ENCODE results near the gene SMTN. TPM values are rescaled to one million over a fixed set of nuclear protein-coding genes. Genes with fewer than 3 reads are reported as not detected.

The SMTN gene
- total RNA-seq, 1 experiment from 2014 or later, result 170 TPM

GRCh38 chr22:31126869-31127175 lies 45.7 kb downstream of the SMTN start:
- DNase-seq (ENCODE audit: low read depth), result no peak

GRCh38 chr22:31127181-31127772 lies 46.2 kb downstream of the SMTN start:
- no peak for DNase-seq (ENCODE audit: low read depth)

GRCh38 chr22:31128156-31128555 lies 47.0 kb downstream of the SMTN start:
- DNase-seq (ENCODE audit: low read depth), result no peak

GRCh38 chr22:31130873-31131272 lies 49.8 kb downstream of the SMTN start:
- DNase-seq (ENCODE audit: low read depth), result no peak

- DNase-seq (ENCODE audit: low read depth), result no peak
Measured at GRCh38 chr22:31133911-31134310, 52.8 kb downstream of the SMTN start.

GRCh38 chr22:31134688-31135087 lies 53.6 kb downstream of the SMTN start:
- DNase-seq (ENCODE audit: low read depth), result no peak

- DNase-seq (ENCODE audit: low read depth), result no peak
Measured at GRCh38 chr22:31135706-31136105, 54.6 kb downstream of the SMTN start.

GRCh38 chr22:31136155-31136554 lies 55.0 kb downstream of the SMTN start:
- DNase-seq (ENCODE audit: low read depth), result no peak

- DNase-seq (ENCODE audit: low read depth), result no peak
Measured at GRCh38 chr22:31136711-31137110, 55.6 kb downstream of the SMTN start.

- no peak for DNase-seq (ENCODE audit: low read depth)
Measured at GRCh38 chr22:31137721-31138120, 56.6 kb downstream of the SMTN start.

GRCh38 chr22:31138126-31138525 lies 57.0 kb downstream of the SMTN start:
- DNase-seq (ENCODE audit: low read depth), result no peak

- DNase-seq (ENCODE audit: low read depth), result no peak
Measured at GRCh38 chr22:31139066-31139465, 57.9 kb downstream of the SMTN start.

GRCh38 chr22:31139866-31140716 lies 59.0 kb downstream of the SMTN start, which contains the start of gene PLA2G3:
TSS of gene PLA2G3 (minus strand) at chr22:31140508. CDS start at chr22:31140354, 154 bp downstream.
- peak; percentile 38 for DNase-seq (ENCODE audit: low read depth)

GRCh38 chr22:31140746-31141145 lies 59.6 kb downstream of the SMTN start:
- DNase-seq (ENCODE audit: low read depth), result no peak

GRCh38 chr22:31141551-31141950 lies 60.4 kb downstream of the SMTN start:
- DNase-seq (ENCODE audit: low read depth), result no peak

- no peak for DNase-seq (ENCODE audit: low read depth)
Measured at GRCh38 chr22:31142285-31142684, 61.2 kb downstream of the SMTN start.

GRCh38 chr22:31143038-31143437 lies 61.9 kb downstream of the SMTN start:
- no peak for DNase-seq (ENCODE audit: low read depth)

- DNase-seq (ENCODE audit: low read depth), result no peak
Measured at GRCh38 chr22:31143537-31143936, 62.4 kb downstream of the SMTN start.

GRCh38 chr22:31144223-31144622 lies 63.1 kb downstream of the SMTN start:
- no peak for DNase-seq (ENCODE audit: low read depth)

- DNase-seq (ENCODE audit: low read depth), result no peak
Measured at GRCh38 chr22:31148488-31148887, 67.4 kb downstream of the SMTN start.

GRCh38 chr22:31148953-31149627 lies 68.0 kb downstream of the SMTN start:
- DNase-seq (ENCODE audit: low read depth), result peak; percentile 59

- no peak for DNase-seq (ENCODE audit: low read depth)
Measured at GRCh38 chr22:31150615-31151014, 69.5 kb downstream of the SMTN start.

GRCh38 chr22:31151872-31152271 lies 70.8 kb downstream of the SMTN start:
- no peak for DNase-seq (ENCODE audit: low read depth)

Measured in LHCN-M2 (cell line).